Measurements from ENCODE around the gene ADAMTS7.

The ADAMTS7 gene

GRCh38 chr15:78717956-78718656, 93.2 kb downstream of the ADAMTS7 start:
- Histone ChIP-seq H3K4me1 (ENCODE audit: insufficient read depth, low read length) (no peaks in the 10 kb centered on the region), H3K4me3 (ENCODE audit: low read length) (no peak overlapping the region), H3K27me3 (ENCODE audit: insufficient read depth, low read length) (no peaks in the 10 kb centered on the region), H3K36me3 (ENCODE audit: insufficient read depth, low read depth, low read length) (no peaks in the 10 kb centered on the region), H3K9ac (ENCODE audit: low read depth, low read length) (no peak overlapping the region), H3K9me3 (ENCODE audit: insufficient read depth, low read depth, low read length) (peaks cover 3% of the 10 kb centered on the region), H3K27ac (ENCODE audit: low read length) (no peak overlapping the region)

GRCh38 chr15:78716651-78717050, 94.6 kb downstream of the ADAMTS7 start:
- Histone ChIP-seq H3K27ac (ENCODE audit: low read length) (no peak overlapping the region), H3K9me3 (ENCODE audit: insufficient read depth, low read depth, low read length) (peaks cover 7% of the 10 kb centered on the region), H3K4me1 (ENCODE audit: insufficient read depth, low read length) (no peaks in the 10 kb centered on the region), H3K9ac (ENCODE audit: low read depth, low read length) (no peak overlapping the region), H3K4me3 (ENCODE audit: low read length) (no peak overlapping the region), H3K27me3 (ENCODE audit: insufficient read depth, low read length) (no peaks in the 10 kb centered on the region), H3K36me3 (ENCODE audit: insufficient read depth, low read depth, low read length) (no peaks in the 10 kb centered on the region)

- H3K27me3 ChIP-seq (ENCODE audit: insufficient read depth, low read length), result no peaks in the 10 kb centered on the region
- no peaks in the 10 kb centered on the region for H3K4me1 ChIP-seq (ENCODE audit: insufficient read depth, low read length)
- H3K4me3 ChIP-seq (ENCODE audit: low read length), result no peak overlapping the region
- no peaks in the 10 kb centered on the region for H3K36me3 ChIP-seq (ENCODE audit: insufficient read depth, low read depth, low read length)
- no peak overlapping the region for H3K9ac ChIP-seq (ENCODE audit: low read depth, low read length)
- no peak overlapping the region for H3K27ac ChIP-seq (ENCODE audit: low read length)
- H3K9me3 ChIP-seq (ENCODE audit: insufficient read depth, low read depth, low read length), result peaks cover 7% of the 10 kb centered on the region
These were observed 95.3 kb downstream of the ADAMTS7 start for GRCh38 chr15:78715930-78716329.

GRCh38 chr15:78715434-78715833, 95.8 kb downstream of the ADAMTS7 start:
- H3K9me3 ChIP-seq (ENCODE audit: insufficient read depth, low read depth, low read length), result peaks cover 7% of the 10 kb centered on the region
- H3K27ac ChIP-seq (ENCODE audit: low read length), result no peak overlapping the region
- H3K36me3 ChIP-seq (ENCODE audit: insufficient read depth, low read depth, low read length), result no peaks in the 10 kb centered on the region
- no peak overlapping the region for H3K4me3 ChIP-seq (ENCODE audit: low read length)
- H3K27me3 ChIP-seq (ENCODE audit: insufficient read depth, low read length), result no peaks in the 10 kb centered on the region
- H3K4me1 ChIP-seq (ENCODE audit: insufficient read depth, low read length), result no peaks in the 10 kb centered on the region
- H3K9ac ChIP-seq (ENCODE audit: low read depth, low read length), result no peak overlapping the region

- Histone ChIP-seq H3K4me3 (ENCODE audit: low read length) (no peak overlapping the region), H3K9ac (ENCODE audit: low read depth, low read length) (no peak overlapping the region), H3K4me1 (ENCODE audit: insufficient read depth, low read length) (no peaks in the 10 kb centered on the region), H3K36me3 (ENCODE audit: insufficient read depth, low read depth, low read length) (no peaks in the 10 kb centered on the region), H3K27ac (ENCODE audit: low read length) (no peak overlapping the region), H3K27me3 (ENCODE audit: insufficient read depth, low read length) (peaks cover 4% of the 10 kb centered on the region), H3K9me3 (ENCODE audit: insufficient read depth, low read depth, low read length) (peaks cover 7% of the 10 kb centered on the region)
These were observed 96.4 kb downstream of the ADAMTS7 start for GRCh38 chr15:78714890-78715289.

GRCh38 chr15:78712797-78713515, 98.3 kb downstream of the ADAMTS7 start:
- Histone ChIP-seq H3K27me3 (ENCODE audit: insufficient read depth, low read length) (peaks cover 18% of the 10 kb centered on the region), H3K9me3 (ENCODE audit: insufficient read depth, low read depth, low read length) (peaks cover 7% of the 10 kb centered on the region), H3K4me3 (ENCODE audit: low read length) (no peak overlapping the region), H3K27ac (ENCODE audit: low read length) (no peak overlapping the region), H3K36me3 (ENCODE audit: insufficient read depth, low read depth, low read length) (no peaks in the 10 kb centered on the region), H3K9ac (ENCODE audit: low read depth, low read length) (no peak overlapping the region), H3K4me1 (ENCODE audit: insufficient read depth, low read length) (no peaks in the 10 kb centered on the region)

GRCh38 chr15:78711638-78712037, 99.6 kb downstream of the ADAMTS7 start:
- Histone ChIP-seq H3K4me1 (ENCODE audit: insufficient read depth, low read length) (no peaks in the 10 kb centered on the region), H3K27ac (ENCODE audit: low read length) (no peak overlapping the region), H3K9me3 (ENCODE audit: insufficient read depth, low read depth, low read length) (peaks cover 7% of the 10 kb centered on the region), H3K36me3 (ENCODE audit: insufficient read depth, low read depth, low read length) (no peaks in the 10 kb centered on the region), H3K27me3 (ENCODE audit: insufficient read depth, low read length) (peaks cover 18% of the 10 kb centered on the region), H3K4me3 (ENCODE audit: low read length) (no peak overlapping the region), H3K9ac (ENCODE audit: low read depth, low read length) (no peak overlapping the region)

GRCh38 chr15:78709263-78709882, 101.9 kb downstream of the ADAMTS7 start:
- no peak overlapping the region for H3K4me3 ChIP-seq (ENCODE audit: low read length)
- H3K27me3 ChIP-seq (ENCODE audit: insufficient read depth, low read length), result peaks cover 18% of the 10 kb centered on the region

More at GRCh38 chr15:78709263-78709882, 101.9 kb downstream of the ADAMTS7 start:
- Histone ChIP-seq H3K36me3 (ENCODE audit: insufficient read depth, low read depth, low read length) (no peaks in the 10 kb centered on the region), H3K9ac (ENCODE audit: low read depth, low read length) (no peak overlapping the region), H3K27ac (ENCODE audit: low read length) (no peak overlapping the region), H3K9me3 (ENCODE audit: insufficient read depth, low read depth, low read length) (peaks cover 12% of the 10 kb centered on the region), H3K4me1 (ENCODE audit: insufficient read depth, low read length) (no peaks in the 10 kb centered on the region)

Data from iPS-20b (cell line).